HG03520 (cell line): ENCODE results near the gene PIGW.
"Not testable (repeated sequence)": the region's sequence is repeated elsewhere in the genome, so short reads cannot be mapped to it uniquely, and the experiment has no call there.

Experiments
- ATAC-seq: cut with Tn5 transposase; IDR thresholded peaks from one replicate; pipeline ENCODE4 v1.9.1; 2021; ENCODE audit warnings: mild to moderate bottlenecking, moderate library complexity; ENCODE audit not compliant: unreplicated experiment

PIGW gene

GRCh38 chr17:36508439-36508838, 26.3 kb upstream of the PIGW start:
- not testable (repeated sequence) for ATAC-seq

DNA sequence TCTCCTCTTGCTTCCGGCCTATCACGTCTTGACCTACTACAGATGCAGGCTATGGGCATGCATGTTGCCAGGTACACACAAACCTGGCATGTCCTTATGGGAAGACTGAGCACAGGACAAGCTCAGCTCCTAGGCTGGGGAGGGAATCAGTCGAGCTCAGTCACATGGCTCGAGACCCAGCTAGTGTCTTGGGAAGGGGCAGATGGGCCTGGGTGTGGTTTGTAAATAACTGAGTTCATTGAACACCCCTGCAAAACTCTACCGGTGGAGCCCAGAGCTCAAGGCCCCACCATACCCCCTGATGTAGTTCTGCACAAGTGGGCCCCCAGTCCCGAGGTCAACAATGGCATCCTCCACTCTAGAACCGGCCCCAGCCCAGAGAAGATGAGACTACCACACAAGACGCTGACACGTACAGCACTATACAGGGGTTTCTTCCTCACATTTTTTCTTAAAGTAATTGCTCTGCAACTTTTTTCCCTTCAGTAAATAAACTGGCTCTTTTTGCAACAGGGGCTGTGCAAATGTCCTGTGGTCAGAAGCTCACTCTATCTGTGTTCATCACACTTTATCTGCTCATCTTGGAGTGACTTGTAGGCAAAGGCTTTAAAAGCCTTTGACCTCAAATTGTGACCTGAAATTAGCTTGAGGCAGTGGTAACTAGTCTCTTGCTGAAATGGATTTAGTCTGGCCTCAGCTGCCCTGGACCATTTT, 25.4 kb upstream of the PIGW start:
- ATAC-seq = no peak

GRCh38 chr17:36510636-36511035, 24.2 kb upstream of the PIGW start:
- ATAC-seq = no peak

DNA sequence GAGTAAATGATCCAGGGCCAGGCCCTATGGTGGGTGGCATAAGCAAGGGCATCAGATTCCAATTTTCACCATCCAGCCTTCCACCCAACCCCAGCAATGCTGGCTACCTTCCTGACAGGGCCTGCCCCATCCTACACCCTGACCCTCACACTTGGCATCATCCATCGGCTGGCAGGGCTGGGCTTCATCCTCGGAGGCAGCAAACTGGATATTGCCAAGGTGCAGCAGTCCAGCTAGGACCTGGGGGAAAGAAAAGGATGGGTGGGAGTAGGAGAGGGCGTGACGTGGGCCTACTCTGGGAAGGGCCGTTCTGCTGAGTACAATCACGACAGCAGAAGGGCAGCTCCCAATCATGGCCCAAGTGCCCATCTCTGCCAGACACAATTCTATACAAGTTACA, 23.6 kb upstream of the PIGW start:
- ATAC-seq = no peak

- no peak for ATAC-seq
Measured at GRCh38 chr17:36512641-36513040, 22.1 kb upstream of the PIGW start.

DNA sequence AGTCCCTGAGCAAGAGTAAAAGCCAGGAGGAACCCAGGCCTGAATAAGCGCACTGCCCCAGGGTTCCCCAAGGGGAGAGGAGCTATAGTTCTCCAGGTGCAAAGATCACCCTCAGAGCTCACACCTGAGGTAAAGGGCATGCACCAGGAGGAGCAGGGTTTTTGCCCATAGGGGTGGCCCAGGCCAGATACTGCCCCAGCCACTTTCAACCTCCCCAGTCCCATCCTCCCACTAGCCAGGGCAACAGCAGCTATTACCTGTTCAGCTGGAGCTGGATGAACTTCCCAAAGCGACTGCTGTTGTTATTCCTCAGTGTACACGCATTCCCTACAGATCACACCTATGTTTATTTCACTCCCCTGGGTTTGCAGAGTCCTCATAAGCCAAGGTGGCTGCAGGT, 19.9 kb upstream of the PIGW start:
- ATAC-seq = no peak

DNA sequence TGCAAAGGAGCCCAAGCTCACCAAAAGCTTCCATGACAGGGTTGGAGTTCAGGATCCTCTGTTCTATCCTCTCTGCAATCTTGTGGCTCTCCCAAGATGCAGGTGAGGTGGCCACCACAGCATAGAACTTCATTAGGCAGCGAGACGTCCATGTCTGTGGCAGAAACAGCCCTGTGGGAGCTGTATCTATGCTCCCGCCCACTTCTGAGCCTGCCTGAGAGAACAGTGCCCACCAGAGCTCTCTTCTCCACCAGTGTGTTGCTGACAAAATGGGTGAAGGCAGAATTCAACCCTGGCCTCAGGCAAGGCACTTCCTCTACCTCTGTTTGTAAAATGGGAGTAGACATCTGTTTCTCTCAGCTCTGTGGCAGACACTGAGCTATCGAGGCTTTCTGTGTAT, 18.9 kb upstream of the PIGW start:
- ATAC-seq = no peak

DNA sequence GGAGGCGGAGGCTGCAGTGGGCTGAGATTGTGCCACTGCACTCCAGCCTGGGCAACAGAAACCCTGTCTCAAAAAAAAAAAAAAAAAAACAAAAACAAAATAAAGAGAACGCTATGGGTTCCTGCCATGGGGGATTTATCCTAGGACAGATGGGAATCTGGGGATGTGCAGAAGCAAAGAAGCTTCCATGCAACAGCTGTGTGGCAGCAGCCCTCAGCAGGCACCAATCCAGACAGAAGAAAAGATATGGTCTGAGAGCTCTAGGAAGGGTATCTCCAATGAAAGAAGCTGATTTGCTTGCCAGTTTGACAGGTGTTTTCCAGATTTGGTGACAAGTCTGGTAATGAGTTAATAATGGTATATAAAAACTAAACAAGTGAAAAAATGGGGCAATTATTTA, 11.7 kb upstream of the PIGW start:
- no peak for ATAC-seq

DNA sequence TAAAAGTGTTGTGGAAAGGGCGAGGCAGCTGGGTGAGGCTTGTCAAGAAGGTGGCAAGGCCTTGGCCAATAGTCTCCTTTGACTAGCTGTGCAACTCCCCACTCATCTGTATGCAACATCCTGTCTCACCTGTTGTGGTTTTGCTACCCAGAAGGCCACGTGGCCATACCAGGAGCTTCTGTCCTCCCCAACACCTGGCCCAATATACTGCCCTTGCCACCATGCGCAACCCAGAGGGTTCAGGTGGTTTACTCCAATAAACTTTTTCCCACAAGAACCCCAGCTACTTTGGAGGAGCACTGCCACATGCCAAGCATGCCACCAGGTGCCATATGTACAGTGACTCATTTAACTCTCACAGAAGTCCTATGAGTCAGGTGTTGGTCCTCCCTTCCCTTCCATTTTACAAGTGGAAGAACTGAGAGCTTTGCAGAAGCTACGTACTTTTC, 10.3 kb upstream of the PIGW start:
- no peak for ATAC-seq

- no peak for ATAC-seq
Measured at GRCh38 chr17:36525113-36525512, 9.7 kb upstream of the PIGW start.

DNA sequence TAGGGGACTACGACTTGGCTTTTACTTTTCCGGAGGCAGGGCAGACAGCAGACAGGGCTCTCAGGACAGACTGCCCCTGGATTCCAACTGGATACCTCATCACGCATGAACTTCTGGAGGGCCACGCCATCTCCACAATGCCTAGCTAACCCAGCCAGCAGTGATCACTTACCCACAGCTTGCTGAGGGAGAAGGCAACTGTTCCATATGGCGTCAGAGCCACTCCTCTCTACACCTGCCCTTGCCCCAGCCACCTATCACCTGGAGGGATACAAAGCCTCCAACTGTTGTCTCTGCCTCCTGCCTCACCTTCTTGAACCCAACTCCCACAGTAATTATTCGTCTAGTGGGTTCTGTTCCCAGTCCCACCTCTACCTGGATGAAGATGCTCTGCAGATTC, 8.9 kb upstream of the PIGW start:
- no peak for ATAC-seq

DNA sequence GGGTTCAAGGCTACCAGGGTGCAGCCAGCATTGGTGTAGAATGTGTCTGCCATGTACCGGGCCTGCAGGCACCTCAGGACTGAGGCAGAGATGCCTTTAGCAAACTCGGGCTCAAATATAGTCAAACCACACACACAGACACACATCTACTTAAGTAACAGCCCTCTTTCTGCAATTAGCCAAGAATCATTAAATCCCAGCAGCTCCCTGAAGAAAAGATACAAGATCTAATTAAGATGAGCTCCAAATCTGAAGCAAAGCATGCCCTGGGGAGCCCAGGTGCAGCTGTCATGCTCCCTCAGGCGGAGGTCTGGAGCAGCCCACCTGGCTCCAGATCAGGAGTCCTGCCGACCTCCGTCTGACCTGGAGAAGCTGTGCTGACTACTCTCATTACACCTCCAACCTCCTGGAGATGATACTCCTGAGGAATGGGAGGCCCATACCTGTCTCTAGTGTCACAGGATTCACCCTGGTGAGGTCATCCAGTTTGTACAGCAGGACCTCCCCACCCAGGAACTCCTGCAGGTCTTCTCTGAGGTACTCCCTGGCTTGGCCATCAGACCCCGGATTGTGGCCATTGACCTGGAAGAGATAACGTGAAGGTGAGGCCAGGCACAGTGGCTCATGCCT, 7.1 kb upstream of the PIGW start:
- ATAC-seq = no peak

GRCh38 chr17:36529121-36529520, 5.7 kb upstream of the PIGW start:
- no peak for ATAC-seq

DNA sequence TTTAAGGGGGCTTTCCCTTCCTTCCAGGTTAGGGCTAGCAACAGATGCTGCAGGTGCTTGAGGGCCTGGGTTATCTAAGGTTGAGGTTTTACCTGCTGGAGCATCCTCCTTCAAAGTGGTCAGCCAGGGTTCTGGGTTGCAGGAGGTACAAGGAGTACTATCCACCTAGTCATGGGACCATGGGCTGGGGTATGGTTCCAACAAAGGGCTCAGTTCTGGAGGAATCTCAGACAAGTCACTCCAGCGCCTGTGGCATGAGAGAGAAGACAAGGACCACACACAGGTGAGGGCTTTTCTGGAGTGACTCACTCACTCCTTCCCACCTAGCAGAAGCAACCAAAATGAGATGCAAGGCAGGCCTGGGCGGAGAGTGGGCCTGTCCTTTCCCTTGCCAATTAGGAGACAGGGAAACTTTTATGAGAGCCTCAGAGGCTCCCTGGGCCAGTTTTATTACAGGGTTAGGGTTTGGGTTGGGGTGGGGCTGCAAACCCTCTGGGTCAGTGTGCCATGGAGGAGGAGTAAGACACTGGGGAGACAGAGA, 2.3 kb upstream of the PIGW start:
- ATAC-seq = no peak

GRCh38 chr17:36533935-36534839, 600 bp upstream of the PIGW start:
- ATAC-seq = peak; percentile 25

- no peak for ATAC-seq
Measured at GRCh38 chr17:36535669-36536081, 888 bp downstream of the PIGW start.

DNA sequence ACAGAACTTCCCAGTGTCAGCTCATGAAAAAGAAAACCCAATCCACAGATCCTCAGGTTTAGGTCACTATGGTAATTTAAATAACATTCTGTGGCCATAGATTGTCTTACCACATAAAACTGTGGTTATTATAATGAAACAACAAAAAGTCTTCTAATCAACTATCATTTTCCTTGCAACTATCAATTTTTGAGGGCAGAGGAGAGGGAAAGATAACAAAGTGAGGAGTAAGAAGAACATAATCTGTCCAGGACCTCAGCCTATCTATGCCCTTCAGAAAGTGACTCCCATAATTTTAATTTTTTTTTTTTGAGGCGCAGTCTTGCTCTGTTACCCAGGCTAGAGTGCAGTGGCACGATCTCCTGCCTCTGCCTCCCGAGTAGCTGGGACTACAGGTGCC, 5.9 kb downstream of the PIGW start:
- ATAC-seq = no peak

- ATAC-seq = no peak
Measured at GRCh38 chr17:36542755-36543154, 8.0 kb downstream of the PIGW start.

DNA sequence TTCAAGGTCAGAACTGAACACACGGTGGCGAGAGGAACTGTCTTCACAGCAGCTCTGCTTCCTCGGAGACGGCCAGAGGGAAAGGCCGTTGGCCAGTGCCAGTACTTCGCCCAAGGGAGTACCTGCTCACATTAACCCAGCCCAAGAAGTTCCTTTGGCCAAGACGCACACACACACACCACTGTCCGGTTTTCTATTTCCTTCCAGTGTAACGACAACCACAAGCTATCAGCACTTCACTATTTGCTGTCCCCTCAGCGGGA, 9.2 kb downstream of the PIGW start:
- no peak for ATAC-seq

DNA sequence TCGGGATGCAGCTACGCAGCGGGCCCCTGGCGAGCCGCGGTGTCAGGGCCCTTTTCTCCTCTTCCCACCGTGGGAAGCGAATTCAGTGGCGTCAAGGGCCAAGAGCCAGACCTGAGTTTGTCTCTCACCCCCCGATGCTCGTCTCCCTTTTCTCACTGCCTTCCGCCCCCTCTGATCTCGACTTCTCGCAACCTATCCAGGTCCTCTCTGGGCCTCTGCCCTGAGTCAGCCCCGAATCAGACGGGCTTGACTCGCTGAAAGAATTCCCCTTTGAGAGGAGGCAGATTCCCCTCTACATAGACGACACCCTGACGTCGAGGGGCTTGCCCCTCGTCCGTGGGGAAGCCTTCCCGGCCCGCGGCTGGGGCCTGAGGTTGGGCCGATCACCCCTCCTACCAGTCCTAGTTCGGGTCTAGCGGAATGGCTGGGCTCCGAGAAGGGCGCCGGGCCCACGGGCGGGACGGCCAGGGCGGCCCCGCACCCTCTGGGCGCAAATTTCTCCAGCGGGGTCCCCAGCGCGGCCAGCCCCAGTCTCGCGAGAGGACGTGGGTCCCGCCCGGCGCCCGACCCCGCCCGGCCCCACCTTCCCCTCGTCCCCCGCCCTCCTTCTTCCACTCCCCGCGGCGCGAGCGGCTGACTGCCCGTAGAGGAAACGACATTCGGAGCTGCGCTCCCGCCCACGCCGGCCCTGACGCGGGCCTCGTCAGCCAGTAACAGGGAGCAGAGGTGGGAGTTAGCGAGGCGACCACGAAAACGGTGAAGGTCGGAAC, 9.7 kb downstream of the PIGW start, which contains the start of gene GGNBP2:
Gene GGNBP2 (plus strand): TSS at position 613 of the 770 bp plus-strand sequence. CDS start 806 bp downstream, outside the sequence.
- ATAC-seq = peak; percentile 49

GRCh38 chr17:36545077-36545464, 10.3 kb downstream of the PIGW start:
- ATAC-seq = no peak
